CD14-positive monocyte (primary cell): ENCODE measurements around the gene MDP1. TPM values are rescaled to one million over a fixed set of nuclear protein-coding genes. Genes with fewer than 3 reads are reported as not detected.

Experiments
- DNase-seq, 3 donors: peaks; one replicate each; pipeline ENCODE4 v3.0.0-alpha.2; 2011 to 2022
- H2AFZ ChIP-seq: 2 replicates; pipeline ENCODE4 v1.6.0; 2012; ENCODE audit warnings: mild to moderate bottlenecking, low read depth, low read length, inconsistent platforms; ENCODE audit not compliant: insufficient read depth, poor library complexity, severe bottlenecking
- H3K27ac ChIP-seq, 2 donors: 1 replicate in 1 of 2; 2 replicates in 1 of 2; pipeline ENCODE4 v1.5.1; 2012 to 2013; ENCODE audit warnings: low read length in 2 of 2, control low read depth in 1 of 2, inconsistent platforms in 1 of 2, low read depth in 1 of 2, mild to moderate bottlenecking in 1 of 2
- H3K27me3 ChIP-seq, 2 donors: one replicate each; pipeline versions ENCODE4 v1.6.0 to v1.6.1; 2011 to 2013; ENCODE audit warnings: low read length in 2 of 2; ENCODE audit not compliant: control insufficient read depth in 2 of 2, insufficient read depth in 2 of 2
- H3K36me3 ChIP-seq, 2 donors: replicated peaks in 1 of 2; 1 replicate in 1 of 2; 2 replicates in 1 of 2; pipeline versions ENCODE4 v1.5.1 to v1.6.1; 2012 to 2013; ENCODE audit warnings: low read length in 2 of 2, control low read depth in 1 of 2, inconsistent platforms in 1 of 2, mild to moderate bottlenecking in 1 of 2; ENCODE audit not compliant: insufficient read depth in 2 of 2, control insufficient read depth in 1 of 2
- H3K4me1 ChIP-seq, 2 donors: 1 replicate in 1 of 2; 2 replicates in 1 of 2; pipeline versions ENCODE4 v1.5.1 to v1.6.1; 2012 to 2013; ENCODE audit warnings: low read length in 2 of 2, control low read depth in 1 of 2, inconsistent platforms in 1 of 2, mild to moderate bottlenecking in 1 of 2, moderate library complexity in 1 of 2; ENCODE audit not compliant: insufficient read depth in 2 of 2, control insufficient read depth in 1 of 2
- H3K4me2 ChIP-seq: replicated peaks from 2 replicates; pipeline ENCODE3; 2012; ENCODE audit warnings: low read length, moderate library complexity, mild to moderate bottlenecking; ENCODE audit not compliant: poor library complexity, severe bottlenecking; ENCODE audit errors: extremely low read depth
- H3K4me3 ChIP-seq, 3 experiments: fragments of 200-600 bp in 1 of 3; sonication (generic) in 1 of 3; replicated peaks in 1 of 3; 1 replicate in 2 of 3; 2 replicates in 1 of 3; pipeline ENCODE4 v1.5.1; 2011 to 2013; ENCODE audit warnings: low read length in 3 of 3, mild to moderate bottlenecking in 3 of 3, control low read depth in 2 of 3, low read depth in 2 of 3, inconsistent platforms in 1 of 3, moderate library complexity in 1 of 3
- H3K79me2 ChIP-seq: 2 replicates; pipeline ENCODE4 v1.6.0; 2012; ENCODE audit warnings: mild to moderate bottlenecking, control low read depth, inconsistent platforms, low read length, moderate library complexity; ENCODE audit not compliant: insufficient read depth
- H3K9ac ChIP-seq: 2 replicates; pipeline ENCODE4 v1.6.0; 2017; ENCODE audit warnings: low read length, mild to moderate bottlenecking; ENCODE audit not compliant: insufficient read depth, poor library complexity, severe bottlenecking
- H3K9me3 ChIP-seq, 2 donors: replicated peaks in 1 of 2; 1 replicate in 1 of 2; 2 replicates in 1 of 2; pipeline versions ENCODE4 v1.5.1 to v1.6.1; 2012 to 2013; ENCODE audit warnings: low read length in 2 of 2, control low read depth in 1 of 2; ENCODE audit not compliant: control insufficient read depth in 1 of 2, insufficient read depth in 1 of 2
- H4K20me1 ChIP-seq: 2 replicates; pipeline ENCODE4 v1.6.0; 2012; ENCODE audit warnings: mild to moderate bottlenecking, low read length, control low read depth, moderate library complexity; ENCODE audit not compliant: insufficient read depth
- H3K27ac Mint-ChIP-seq, 7 donors: one replicate each; pipeline ENCODE4 v1.8.0; 2020; ENCODE audit warnings: mild to moderate bottlenecking in 7 of 7, mixed read lengths in 7 of 7, moderate library complexity in 6 of 7, inconsistent platforms in 2 of 7
- H3K27me3 Mint-ChIP-seq, 3 donors: one replicate each; pipeline ENCODE4 v1.8.0; 2021 to 2022; ENCODE audit warnings: low read depth in 3 of 3, mild to moderate bottlenecking in 3 of 3, mixed read lengths in 3 of 3, moderate library complexity in 3 of 3, inconsistent platforms in 1 of 3
- H3K36me3 Mint-ChIP-seq, 2 donors: one replicate each; pipeline ENCODE4 v1.8.0; 2020; ENCODE audit warnings: mixed read lengths in 2 of 2, inconsistent platforms in 1 of 2, mild to moderate bottlenecking in 1 of 2
- H3K4me1 Mint-ChIP-seq: one replicate; pipeline ENCODE4 v1.8.0; 2020; ENCODE audit warnings: mild to moderate bottlenecking, mixed read lengths
- H3K4me3 Mint-ChIP-seq, 2 donors: one replicate each; pipeline ENCODE4 v1.8.0; 2020; ENCODE audit warnings: mild to moderate bottlenecking in 2 of 2, mixed read lengths in 2 of 2, moderate library complexity in 1 of 2
- H3K9me3 Mint-ChIP-seq, 7 donors: one replicate each; pipeline ENCODE4 v1.8.0; 2020 to 2022; ENCODE audit warnings: mixed read lengths in 7 of 7, mild to moderate bottlenecking in 6 of 7, moderate library complexity in 6 of 7, inconsistent platforms in 2 of 7
- CTCF ChIP-seq: fragments of 200-600 bp; IDR thresholded peaks from one replicate; pipeline ENCODE4 v1.8.0; 2022; ENCODE audit warnings: antibody characterized with exemption, mild to moderate bottlenecking
- WGBS: methylation state at CpG from one replicate; pipeline ENCODE4 v1.1.5; 2013; ENCODE audit warnings: missing lambda C conversion rate; ENCODE audit not compliant: insufficient coverage; 5-methylcytosine and 5-hydroxymethylcytosine counted together
- intact Hi-C, 2 donors: fragments of 100-400 bp; cut with micrococcal nuclease; formaldehyde crosslinking; loops; one replicate each; pipeline versions ENCODE4 v1.15.0 to v1.15.1; 2023
- polyA plus RNA-seq, 3 donors: library from polyadenylated mRNA; depleted of rRNA in 1 of 3; unstranded in 2 of 3; stranded (reverse) in 1 of 3; fragments of 300-500 nt in 2 of 3; fragments of >200 nt in 1 of 3; fragmentation: Illumina TruSeq in 2 of 3; gene quantifications; 1 replicate in 2 of 3; 2 replicates in 1 of 3; pipeline ENCODE4 v1.2.3, GENCODE V29; 2012 to 2021

MDP1 gene
- polyA plus RNA-seq, 3 donors: 17.5 to 49.6 (median 37.5) TPM

DNA sequence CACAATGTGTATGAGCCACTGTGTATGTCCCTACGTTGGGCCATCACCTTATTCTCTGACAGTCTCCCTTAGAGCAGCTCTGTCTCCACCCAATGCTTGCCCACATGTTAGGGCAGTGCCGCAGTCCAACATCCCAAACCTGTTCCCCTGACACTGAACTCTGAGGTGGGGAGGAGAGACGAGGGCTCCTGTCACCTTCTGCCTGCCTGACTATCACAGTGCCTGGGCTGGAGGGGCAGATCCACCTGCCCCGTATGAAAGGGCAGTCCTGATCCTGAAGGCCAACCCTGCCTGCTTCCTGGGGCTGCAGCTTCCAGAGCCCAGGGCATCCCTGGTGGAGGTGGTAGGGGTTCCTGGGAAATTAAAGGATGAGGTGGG lies 44.9 kb upstream of the MDP1 start:
- Mint-ChIP-seq H3K9me3 (no peaks in the 10 kb centered on the region), H3K27ac (peak overlapping the region in 2 of 7 donors; percentile 4 to 70), H3K4me1 (no peaks in the 10 kb centered on the region), H3K36me3 (peaks cover 64 to 81% of the 10 kb centered on the region in 2 donors), H3K27me3 (peaks cover 0 to 2% (median 1%) of the 10 kb centered on the region in 3 donors), H3K4me3 (no peak overlapping the region)
- Histone ChIP-seq H3K9ac (no peak overlapping the region), H3K4me1 (no peaks in the 10 kb centered on the region), H3K36me3 (peaks cover 39 to 80% of the 10 kb centered on the region in 2 donors), H2AFZ (no peak overlapping the region), H3K4me3 (no peak overlapping the region), H3K79me2 (no peaks in the 10 kb centered on the region), H3K4me2 (no peak overlapping the region), H3K27me3 (no peaks in the 10 kb centered on the region), H3K27ac (no peak overlapping the region), H3K9me3 (no peaks in the 10 kb centered on the region), H4K20me1 (no peaks in the 10 kb centered on the region)
- no peak for TF ChIP-seq CTCF
- intact Hi-C loops: no loop called here
- 80% methylated on average over 1 of the region's 4 CpGs for WGBS
- no peak for DNase-seq

- no peak for TF ChIP-seq CTCF
- Mint-ChIP-seq H3K36me3 (peaks cover 67 to 81% of the 10 kb centered on the region in 2 donors), H3K27me3 (peaks cover 0 to 2% (median 1%) of the 10 kb centered on the region in 3 donors), H3K4me3 (no peak overlapping the region), H3K4me1 (no peaks in the 10 kb centered on the region), H3K27ac (no peak overlapping the region), H3K9me3 (no peaks in the 10 kb centered on the region)
- Histone ChIP-seq H3K9me3 (no peaks in the 10 kb centered on the region), H4K20me1 (no peaks in the 10 kb centered on the region), H2AFZ (no peak overlapping the region), H3K4me3 (no peak overlapping the region), H3K36me3 (peaks cover 39 to 80% of the 10 kb centered on the region in 2 donors), H3K27me3 (no peaks in the 10 kb centered on the region), H3K4me2 (no peak overlapping the region), H3K79me2 (no peaks in the 10 kb centered on the region), H3K9ac (no peak overlapping the region), H3K27ac (no peak overlapping the region), H3K4me1 (no peaks in the 10 kb centered on the region)
- WGBS: 94% methylated on average over 10 of the region's 16 CpGs
- intact Hi-C loops: no loop called here
- no peak for DNase-seq
These were observed 44.3 kb upstream of the MDP1 start for GRCh38 chr14:24260026-24260779.
